ENCODE measurements around the gene LARP7. TPM values are rescaled to one million over a fixed set of nuclear protein-coding genes. Genes with fewer than 3 reads are reported as not detected.
"Not testable (repeated sequence)": the region's sequence is repeated elsewhere in the genome, so short reads cannot be mapped to it uniquely, and the experiment has no call there.

The LARP7 gene
- total RNA-seq, 2 donors from 2014 or later, result 31.6 to 50.1 TPM

- peak in 1 of 2 donors; percentile 10 for TF ChIP-seq CTCF (IDR thresholded peaks at IDR 0.05)
- no peak for DNase-seq (ENCODE audit: low spot score)
- H3K4me1 ChIP-seq, result peaks cover 0 to 29% of the 10 kb centered on the region in 2 donors
These were observed 566 bp downstream of the LARP7 start for GRCh38 chr4:112637552-112637866.

GRCh38 chr4:112642526-112642925, 5.6 kb downstream of the LARP7 start:
- Histone ChIP-seq H3K4me1 (peaks cover 0 to 27% of the 10 kb centered on the region in 2 donors), H3K27me3 (no peaks in the 10 kb centered on the region), H3K36me3 (peaks cover 27% of the 10 kb centered on the region), H3K27ac (no peak overlapping the region), H3K9me3 (no peaks in the 10 kb centered on the region), H3K4me3 (no peak overlapping the region)
- no peak for TF ChIP-seq CTCF (IDR thresholded peaks at IDR 0.05)
- DNase-seq (ENCODE audit: low spot score), result no peak

More at GRCh38 chr4:112637552-112637866, 566 bp downstream of the LARP7 start:
- H3K36me3 ChIP-seq, result no peaks in the 10 kb centered on the region
- no peaks in the 10 kb centered on the region for H3K27me3 ChIP-seq
- H3K4me3 ChIP-seq, result peak overlapping the region; percentile 58 to 70
- H3K27ac ChIP-seq, result peak overlapping the region; percentile 90 to 93
- H3K9me3 ChIP-seq, result no peaks in the 10 kb centered on the region

GRCh38 chr4:112644595-112645535, 7.9 kb downstream of the LARP7 start:
- H3K4me3 ChIP-seq; H3K9me3 ChIP-seq; DNase-seq (ENCODE audit: low spot score): not testable (repeated sequence)

GRCh38 chr4:112645541-112646329, 8.8 kb downstream of the LARP7 start:
- Histone ChIP-seq H3K9me3 (no peaks in the 10 kb centered on the region), H3K27ac (no peak overlapping the region), H3K4me3 (no peak overlapping the region), H3K27me3 (no peaks in the 10 kb centered on the region), H3K4me1 (peaks cover 0 to 15% of the 10 kb centered on the region in 2 donors), H3K36me3 (peaks cover 47% of the 10 kb centered on the region)
- TF ChIP-seq CTCF (IDR thresholded peaks at IDR 0.05), result no peak
- no peak for DNase-seq (ENCODE audit: low spot score)

More at GRCh38 chr4:112644595-112645535, 7.9 kb downstream of the LARP7 start:
- Histone ChIP-seq H3K36me3 (peaks cover 42% of the 10 kb centered on the region), H3K4me1 (peaks cover 0 to 15% of the 10 kb centered on the region in 2 donors)
- H3K27ac ChIP-seq, H3K27me3 ChIP-seq: not testable (repeated sequence)

- peaks cover 0 to 12% of the 10 kb centered on the region in 2 donors for H3K4me1 ChIP-seq
- TF ChIP-seq CTCF (IDR thresholded peaks at IDR 0.05), result no peak
- H3K4me3 ChIP-seq, result no peak overlapping the region
- peaks cover 57% of the 10 kb centered on the region for H3K36me3 ChIP-seq
- no peak overlapping the region for H3K27ac ChIP-seq
- no peak for DNase-seq (ENCODE audit: low spot score)
- H3K9me3 ChIP-seq, result no peaks in the 10 kb centered on the region
- H3K27me3 ChIP-seq, result no peaks in the 10 kb centered on the region
These were observed 9.9 kb downstream of the LARP7 start for GRCh38 chr4:112646632-112647537.

Data from right atrium auricular region (tissue), 2 donors.